Breast epithelium (tissue), 3 donors: Measurements from ENCODE around the gene RIMBP2.

Source experiments
- POLR2A ChIP-seq: fragments of 450-650 bp; IDR thresholded peaks from one replicate; pipeline ENCODE4 v1.6.1; 2016; ENCODE audit warnings: antibody characterized with exemption, mild to moderate bottlenecking, moderate library complexity
- TF ChIP-seq, protein P1 (sequence below), 3 donors: fragments of 450-650 bp; IDR thresholded peaks; one replicate each; pipeline ENCODE4 v1.5.1; 2016 to 2017; ENCODE audit warnings: antibody characterized with exemption in 3 of 3, mild to moderate bottlenecking in 3 of 3, moderate library complexity in 3 of 3

DNA sequence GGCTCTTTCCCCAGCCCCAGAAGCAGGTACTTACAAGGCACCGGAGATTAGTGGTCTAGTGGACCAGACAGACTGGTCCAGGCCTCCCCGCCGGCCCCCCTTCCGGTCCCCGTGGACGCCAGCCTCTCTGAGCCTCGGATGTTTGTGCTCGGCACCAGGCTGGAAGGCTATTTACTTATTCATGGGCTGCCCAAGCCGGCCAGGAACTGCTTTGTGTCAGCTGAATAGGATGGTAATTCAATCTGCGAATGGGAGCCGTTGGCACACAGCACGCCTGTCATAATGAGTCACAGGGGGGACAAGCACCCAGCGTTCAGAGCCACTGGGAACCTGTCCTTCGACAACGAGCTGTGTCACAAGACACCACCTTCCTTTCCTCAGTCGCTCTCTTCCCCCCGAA lies 82.3 kb downstream of the RIMBP2 start:
- TF ChIP-seq, protein P1, sequence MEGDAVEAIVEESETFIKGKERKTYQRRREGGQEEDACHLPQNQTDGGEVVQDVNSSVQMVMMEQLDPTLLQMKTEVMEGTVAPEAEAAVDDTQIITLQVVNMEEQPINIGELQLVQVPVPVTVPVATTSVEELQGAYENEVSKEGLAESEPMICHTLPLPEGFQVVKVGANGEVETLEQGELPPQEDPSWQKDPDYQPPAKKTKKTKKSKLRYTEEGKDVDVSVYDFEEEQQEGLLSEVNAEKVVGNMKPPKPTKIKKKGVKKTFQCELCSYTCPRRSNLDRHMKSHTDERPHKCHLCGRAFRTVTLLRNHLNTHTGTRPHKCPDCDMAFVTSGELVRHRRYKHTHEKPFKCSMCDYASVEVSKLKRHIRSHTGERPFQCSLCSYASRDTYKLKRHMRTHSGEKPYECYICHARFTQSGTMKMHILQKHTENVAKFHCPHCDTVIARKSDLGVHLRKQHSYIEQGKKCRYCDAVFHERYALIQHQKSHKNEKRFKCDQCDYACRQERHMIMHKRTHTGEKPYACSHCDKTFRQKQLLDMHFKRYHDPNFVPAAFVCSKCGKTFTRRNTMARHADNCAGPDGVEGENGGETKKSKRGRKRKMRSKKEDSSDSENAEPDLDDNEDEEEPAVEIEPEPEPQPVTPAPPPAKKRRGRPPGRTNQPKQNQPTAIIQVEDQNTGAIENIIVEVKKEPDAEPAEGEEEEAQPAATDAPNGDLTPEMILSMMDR (IDR thresholded peaks at IDR 0.05) = no peak
- no peak for TF ChIP-seq POLR2A
